GM19324 (cell line): ENCODE results near the gene PDCD7.
"Not testable (repeated sequence)": the region's sequence is repeated elsewhere in the genome, so short reads cannot be mapped to it uniquely, and the experiment has no call there.

Experiments
- ATAC-seq: cut with Tn5 transposase; IDR thresholded peaks from one replicate; pipeline ENCODE4 v1.9.1; 2021; ENCODE audit warnings: mild to moderate bottlenecking, moderate library complexity; ENCODE audit not compliant: unreplicated experiment, low FRiP score

PDCD7 gene

DNA sequence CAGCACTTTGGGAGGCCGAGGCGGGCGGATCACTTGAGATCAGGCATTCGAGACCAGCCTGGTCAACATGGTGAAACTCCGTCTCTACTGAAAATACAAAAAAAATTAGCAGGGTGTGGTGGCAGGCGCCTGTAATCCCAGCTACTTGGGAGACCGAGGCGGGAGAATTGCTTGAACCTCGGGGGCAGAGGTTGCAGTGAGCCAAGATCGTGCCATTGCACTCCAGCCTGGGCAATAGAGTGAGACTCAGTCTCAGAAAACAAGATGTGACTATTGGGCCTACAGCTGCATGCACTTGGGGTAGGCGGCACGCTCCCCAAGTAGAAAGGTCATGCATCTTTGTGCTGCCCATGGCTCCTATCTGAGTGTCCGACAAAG, 39.8 kb downstream of the PDCD7 start:
- ATAC-seq: not testable (repeated sequence)

GRCh38 chr15:65092911-65093792, 40.5 kb downstream of the PDCD7 start:
- ATAC-seq: no peak

DNA sequence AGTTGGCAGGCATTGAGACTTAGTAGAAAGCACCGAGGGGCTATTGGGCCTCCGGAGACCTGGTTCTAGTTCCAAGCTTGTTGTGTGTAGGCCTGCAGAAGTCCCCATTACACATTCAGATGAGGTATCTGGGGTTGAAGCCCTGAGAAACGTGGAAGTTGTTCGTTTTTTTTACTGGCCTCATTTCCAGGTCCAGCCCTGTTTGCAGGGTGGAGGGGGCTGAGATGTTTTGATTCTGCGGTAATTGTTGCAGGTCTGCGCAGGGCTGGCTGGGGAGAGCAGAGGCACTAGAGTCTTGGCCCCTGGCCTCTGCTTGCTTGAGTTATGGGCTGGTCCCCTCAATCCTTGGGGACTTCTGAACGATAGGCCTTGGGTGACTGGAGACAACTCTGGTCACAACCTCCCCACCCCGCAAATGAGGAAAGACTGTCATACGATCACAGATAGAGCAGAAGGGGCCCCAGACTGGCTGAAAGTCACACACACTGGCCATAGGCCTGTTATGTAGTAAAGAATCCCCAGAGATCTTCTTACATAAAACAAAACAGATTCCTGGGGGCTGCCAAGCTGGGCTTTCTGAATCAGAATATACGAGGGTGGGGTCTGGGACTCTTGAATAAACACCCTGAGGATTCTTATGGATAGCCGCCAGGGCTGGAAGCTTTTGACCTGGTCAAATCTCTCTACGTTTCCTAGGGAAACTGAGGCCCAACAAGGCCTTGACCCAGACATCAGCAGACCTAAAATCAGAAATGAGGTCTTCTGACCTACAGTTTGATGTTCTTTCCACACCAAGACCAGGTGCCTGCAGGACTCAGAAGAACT, 41.5 kb downstream of the PDCD7 start:
- ATAC-seq: no peak

DNA sequence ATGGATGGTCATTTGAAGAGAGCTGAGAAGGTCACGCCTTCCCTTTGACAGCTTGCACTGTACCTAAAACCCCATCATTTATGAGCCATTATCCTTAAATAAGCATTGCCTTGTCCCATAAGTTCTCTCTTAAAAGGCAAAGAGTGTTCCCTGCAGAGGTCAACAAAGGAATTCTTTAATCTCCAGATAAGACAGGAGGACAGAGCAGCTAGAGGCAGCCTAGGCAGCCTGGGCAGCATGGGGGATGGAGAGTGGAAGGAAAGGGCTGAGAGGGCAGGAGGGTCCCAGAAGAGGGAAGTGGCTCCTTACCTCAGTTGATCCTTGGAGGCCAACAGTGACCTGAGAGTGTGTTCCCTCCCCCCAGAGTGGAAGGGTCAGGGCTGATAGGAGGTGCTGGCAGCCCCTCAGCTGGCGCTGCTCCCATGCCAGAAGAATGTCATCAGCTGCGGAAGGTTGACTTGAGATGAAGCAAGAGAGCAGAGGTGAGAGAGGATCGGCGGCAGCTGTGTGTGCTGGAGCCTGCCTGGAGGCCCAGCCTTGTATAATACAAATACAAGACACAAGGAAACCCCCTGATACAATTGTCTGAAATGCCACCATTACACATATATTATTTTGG, 44.3 kb downstream of the PDCD7 start:
- ATAC-seq: no peak

- ATAC-seq: no peak
These were observed 45.0 kb downstream of the PDCD7 start for GRCh38 chr15:65088643-65089021.

GRCh38 chr15:65087873-65088642, 45.5 kb downstream of the PDCD7 start:
- ATAC-seq: no peak

DNA sequence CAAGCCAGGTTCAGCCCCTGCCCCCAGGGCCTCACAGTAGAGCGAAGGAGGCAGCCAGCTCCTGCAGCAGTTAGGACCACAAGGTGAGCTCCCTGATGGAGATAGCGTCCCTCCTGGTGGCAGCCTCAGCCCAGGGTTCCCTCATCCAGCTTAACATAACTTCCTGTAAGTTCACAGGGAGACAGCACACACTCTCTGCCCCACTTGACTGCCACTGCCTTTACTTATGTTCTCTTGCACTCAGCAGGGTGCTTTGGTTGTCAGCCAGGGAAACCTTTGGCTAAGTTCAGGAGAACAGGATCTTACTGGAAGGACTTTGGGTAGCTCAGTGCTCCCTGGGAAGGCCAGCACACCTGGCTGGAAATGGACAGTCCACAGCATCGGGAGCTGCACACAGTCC, 46.2 kb downstream of the PDCD7 start:
- no peak for ATAC-seq

- no peak for ATAC-seq
These were observed 46.9 kb downstream of the PDCD7 start for GRCh38 chr15:65086680-65087111.

DNA sequence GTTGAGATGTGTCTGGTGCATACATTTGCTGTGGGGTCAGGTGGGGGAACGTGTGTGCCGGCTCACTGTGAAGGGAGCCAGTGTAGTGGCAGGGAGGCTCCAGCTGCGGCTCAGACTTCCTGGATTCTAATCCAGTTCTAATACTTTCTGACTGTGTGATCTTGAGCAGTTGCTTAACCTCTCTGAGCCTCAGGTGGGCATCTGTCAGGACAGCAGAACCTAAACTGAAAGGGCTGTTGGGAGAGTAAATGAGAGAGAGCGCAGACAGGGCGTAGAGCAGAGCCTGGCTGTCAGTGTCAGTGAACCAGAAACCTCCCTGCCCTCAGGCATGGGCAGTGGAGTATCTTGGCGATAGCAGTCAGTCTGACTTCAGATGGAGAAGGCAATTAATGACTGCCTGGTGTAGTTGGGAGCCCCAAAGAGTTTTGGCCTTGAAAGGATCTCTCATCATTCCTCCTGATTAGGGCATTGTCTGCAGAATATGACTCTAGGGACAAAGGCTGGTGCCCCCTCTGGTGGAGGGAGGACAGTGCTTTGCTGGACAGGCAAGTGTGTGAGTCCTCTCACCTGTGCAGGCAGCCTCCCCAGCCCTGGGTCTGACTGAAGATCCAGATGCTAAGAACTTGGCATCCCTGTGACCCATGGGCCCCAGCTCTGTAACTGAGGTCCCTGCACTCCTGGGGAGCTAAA, 47.5 kb downstream of the PDCD7 start:
- no peak for ATAC-seq

DNA sequence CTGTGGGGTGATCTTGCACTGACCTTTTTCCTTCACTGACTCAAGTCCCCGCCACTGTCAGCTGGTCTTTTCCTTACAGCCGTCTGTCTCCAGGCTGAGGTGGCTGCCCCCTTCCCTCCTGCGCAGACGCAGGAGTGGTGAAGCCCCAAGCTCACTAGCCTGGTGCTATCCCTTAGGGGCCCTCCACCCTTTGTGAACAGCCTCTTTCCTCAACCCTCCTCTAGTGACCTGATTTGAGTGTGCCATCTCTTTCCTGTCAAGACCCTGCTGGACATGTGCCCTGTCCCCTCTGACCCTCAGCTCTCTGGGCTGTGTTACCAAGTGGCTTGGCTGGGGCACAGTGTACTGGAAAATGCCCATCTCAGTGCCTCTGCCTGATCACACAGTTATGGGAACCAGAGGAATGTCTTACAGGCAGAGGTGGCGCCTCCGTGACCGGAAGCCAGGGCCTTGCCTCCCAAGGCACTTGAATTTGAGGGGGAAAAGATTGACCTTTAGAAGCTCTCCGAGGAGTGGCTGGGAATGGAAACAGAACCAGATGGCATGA, 48.3 kb downstream of the PDCD7 start:
- no peak for ATAC-seq

DNA sequence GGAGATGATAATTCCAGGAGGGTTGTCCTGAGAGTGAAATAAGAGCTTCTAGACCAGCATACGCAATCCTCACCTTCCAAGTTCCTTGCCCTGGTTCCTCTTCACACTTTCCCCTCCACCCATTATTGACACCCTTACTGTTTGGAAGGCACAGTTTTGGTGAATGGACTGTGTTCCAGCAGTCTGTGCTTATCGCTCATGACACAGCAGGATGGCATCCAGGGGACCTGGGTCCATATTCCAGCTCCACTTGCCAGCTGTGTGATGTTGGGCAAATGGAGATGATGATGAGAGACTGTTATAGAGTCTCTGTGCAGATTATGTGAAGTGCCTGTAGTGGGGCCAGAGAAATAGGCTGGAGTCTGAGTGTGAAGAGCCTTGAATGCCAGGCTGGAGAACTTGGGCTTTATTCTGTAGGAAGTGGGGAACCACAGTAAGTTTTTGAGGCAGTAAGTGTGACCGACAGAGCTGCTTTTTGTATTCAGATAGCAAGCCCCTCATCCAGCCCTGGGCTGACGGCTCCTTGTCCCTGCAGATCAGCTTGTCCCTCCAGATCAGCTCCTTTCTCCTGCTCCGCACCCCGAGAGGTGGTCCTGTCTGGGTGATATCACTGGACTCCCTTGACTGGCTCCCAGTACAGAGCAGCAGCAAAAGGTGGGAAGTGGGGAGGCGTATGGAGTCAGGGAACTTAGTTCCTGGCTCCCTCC, 49.0 kb downstream of the PDCD7 start:
- no peak for ATAC-seq

DNA sequence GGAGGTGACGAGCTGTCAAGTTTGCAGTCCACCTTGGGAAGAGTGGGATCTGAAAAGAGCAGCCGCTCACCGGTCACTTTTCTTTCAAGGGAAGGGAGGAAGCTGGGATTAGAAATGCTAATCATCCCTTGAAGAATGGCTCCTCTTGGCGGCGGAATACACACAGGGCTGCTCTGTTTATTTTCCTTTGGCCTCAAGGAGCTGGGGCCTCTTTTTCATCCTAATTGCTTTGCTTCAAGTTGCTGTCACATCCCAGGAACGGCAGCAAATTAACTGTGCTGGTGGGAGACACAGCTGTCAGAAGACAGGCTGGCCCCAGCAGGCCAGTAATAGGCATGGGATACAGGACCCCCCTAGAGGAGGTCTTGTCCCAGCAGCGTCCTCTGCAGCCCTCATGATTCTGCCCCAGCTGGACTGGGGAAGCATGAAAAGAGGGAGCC, 50.3 kb downstream of the PDCD7 start:
- ATAC-seq: no peak

GRCh38 chr15:65082303-65082953, 51.2 kb downstream of the PDCD7 start:
- no peak for ATAC-seq

GRCh38 chr15:65081758-65082157, 51.9 kb downstream of the PDCD7 start:
- ATAC-seq: no peak

DNA sequence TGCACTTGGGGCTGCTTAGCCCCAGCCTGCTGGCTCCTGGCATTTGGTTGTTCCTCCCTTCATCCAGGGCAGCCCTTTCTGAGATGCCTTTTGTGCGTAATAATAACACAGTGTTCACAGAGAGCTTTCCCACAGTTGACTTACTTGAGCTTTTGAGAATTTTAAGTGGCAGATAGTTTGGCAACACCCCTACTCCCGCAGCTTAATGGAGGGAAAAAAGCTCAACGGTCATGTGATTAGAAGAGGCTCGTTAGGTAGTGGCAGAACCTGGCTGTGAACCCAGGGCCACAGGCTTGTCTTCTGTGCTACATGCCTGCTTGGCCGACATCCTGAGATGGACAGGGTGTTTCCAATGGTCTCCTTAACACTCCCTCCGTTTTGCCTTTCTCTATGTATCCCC, 52.3 kb downstream of the PDCD7 start:
- no peak for ATAC-seq

GRCh38 chr15:65079580-65079979, 54.0 kb downstream of the PDCD7 start:
- no peak for ATAC-seq

GRCh38 chr15:65077981-65078352, 55.6 kb downstream of the PDCD7 start:
- no peak for ATAC-seq

DNA sequence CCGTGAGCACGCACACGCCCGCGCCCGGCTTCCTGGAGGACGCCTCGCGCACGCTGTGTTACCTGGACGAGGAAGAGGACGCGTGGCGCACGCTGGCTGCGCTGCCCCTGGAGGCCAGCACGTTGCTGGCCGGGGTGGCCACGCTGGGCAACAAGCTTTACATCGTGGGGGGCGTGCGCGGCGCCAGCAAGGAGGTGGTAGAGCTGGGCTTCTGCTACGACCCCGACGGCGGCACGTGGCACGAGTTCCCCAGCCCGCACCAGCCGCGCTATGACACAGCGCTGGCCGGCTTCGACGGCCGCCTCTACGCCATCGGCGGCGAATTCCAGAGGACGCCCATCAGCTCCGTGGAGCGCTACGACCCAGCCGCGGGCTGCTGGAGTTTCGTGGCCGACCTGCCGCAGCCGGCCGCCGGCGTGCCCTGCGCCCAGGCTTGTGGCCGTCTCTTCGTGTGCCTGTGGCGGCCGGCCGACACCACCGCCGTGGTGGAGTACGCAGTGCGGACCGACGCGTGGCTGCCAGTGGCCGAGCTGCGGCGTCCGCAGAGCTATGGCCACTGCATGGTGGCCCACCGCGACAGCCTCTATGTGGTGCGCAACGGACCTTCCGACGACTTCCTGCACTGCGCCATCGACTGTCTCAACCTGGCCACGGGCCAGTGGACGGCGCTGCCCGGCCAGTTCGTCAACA, 56.2 kb downstream of the PDCD7 start:
- no peak for ATAC-seq
